ENCODE results near the gene UST. TPM values are rescaled to one million over a fixed set of nuclear protein-coding genes. Genes with fewer than 3 reads are reported as not detected.

The UST gene
- total RNA-seq, 1 donor: 36.1 TPM

DNA sequence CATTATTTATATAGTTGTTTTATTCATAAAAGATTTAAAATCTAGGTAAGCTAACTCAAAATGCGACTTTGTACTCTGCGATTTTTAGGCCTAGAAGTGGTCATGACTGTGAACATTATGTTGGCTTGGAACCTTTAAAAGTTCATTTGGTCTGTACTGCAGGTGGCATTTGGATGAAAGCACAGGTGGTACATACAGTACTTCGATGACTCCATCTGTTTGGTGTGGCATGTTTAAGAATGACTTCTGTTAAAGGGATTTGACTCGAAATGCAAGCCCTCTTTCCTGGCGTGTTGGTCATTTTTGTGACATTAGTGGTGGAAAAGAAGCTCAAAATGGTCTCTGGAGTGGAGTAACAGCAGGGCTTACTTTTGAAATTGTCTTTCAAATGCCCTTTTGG, 118.1 kb downstream of the UST start:
- H3K4me3 ChIP-seq (ENCODE audit: low read depth, low read length): no peak overlapping the region
- DNase-seq (ENCODE audit: low read depth): no peak
- TF ChIP-seq, protein P1, sequence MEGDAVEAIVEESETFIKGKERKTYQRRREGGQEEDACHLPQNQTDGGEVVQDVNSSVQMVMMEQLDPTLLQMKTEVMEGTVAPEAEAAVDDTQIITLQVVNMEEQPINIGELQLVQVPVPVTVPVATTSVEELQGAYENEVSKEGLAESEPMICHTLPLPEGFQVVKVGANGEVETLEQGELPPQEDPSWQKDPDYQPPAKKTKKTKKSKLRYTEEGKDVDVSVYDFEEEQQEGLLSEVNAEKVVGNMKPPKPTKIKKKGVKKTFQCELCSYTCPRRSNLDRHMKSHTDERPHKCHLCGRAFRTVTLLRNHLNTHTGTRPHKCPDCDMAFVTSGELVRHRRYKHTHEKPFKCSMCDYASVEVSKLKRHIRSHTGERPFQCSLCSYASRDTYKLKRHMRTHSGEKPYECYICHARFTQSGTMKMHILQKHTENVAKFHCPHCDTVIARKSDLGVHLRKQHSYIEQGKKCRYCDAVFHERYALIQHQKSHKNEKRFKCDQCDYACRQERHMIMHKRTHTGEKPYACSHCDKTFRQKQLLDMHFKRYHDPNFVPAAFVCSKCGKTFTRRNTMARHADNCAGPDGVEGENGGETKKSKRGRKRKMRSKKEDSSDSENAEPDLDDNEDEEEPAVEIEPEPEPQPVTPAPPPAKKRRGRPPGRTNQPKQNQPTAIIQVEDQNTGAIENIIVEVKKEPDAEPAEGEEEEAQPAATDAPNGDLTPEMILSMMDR (IDR thresholded peaks at IDR 0.05; ENCODE audit: insufficient read depth, low read length): no peak

DNA sequence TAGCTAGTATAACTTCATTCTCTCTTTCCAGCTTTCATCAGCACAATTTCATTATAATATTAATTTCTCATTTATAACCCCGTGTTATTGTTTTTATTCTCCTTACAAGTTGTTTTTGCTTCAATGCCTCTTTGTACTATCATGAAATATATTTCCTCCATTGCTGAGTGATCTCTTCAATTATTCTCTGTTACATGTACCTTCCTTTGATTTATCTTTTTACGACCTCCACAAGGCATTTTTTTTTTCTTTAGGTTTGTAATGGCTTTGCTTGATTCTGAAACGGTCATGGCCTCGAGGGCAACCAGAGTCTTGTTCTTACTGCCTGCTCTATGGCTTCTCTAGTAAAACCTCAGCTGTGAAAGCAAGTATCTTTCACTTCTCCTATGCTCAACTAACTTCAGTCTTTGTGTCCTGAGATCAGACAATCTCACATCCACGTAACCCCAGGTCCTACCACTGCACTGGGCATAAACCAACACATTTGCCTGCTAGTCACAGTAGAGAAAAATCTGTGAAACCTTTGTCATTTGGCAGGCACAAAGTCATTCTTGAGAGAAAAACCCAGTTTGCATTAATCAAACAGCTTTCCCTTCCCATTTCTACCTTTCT, 119.9 kb downstream of the UST start:
- no peak for DNase-seq (ENCODE audit: low read depth)
- no peak overlapping the region for H3K4me3 ChIP-seq (ENCODE audit: low read depth, low read length)
- TF ChIP-seq, protein P1 (IDR thresholded peaks at IDR 0.05; ENCODE audit: insufficient read depth, low read length): no peak

DNA sequence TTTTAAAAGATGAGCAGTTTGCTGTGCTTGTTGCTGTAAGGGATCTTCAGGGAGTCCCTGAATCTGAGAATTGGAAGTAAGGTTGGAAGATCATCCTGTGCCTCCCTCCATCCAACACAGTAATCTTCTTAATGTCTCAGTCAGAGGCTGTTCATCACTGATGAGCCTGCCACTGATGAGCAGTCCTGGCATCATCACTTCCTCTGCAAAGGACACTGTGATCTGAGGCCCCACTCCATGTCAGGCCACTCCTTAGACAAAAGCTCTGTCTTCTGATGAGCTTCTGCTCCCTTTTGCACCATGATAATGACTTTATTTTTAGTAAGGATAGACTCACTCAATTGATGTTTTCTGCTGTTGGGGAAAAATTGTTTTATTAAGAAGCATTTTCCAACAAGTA, 121.0 kb downstream of the UST start:
- TF ChIP-seq, protein P1 (IDR thresholded peaks at IDR 0.05; ENCODE audit: insufficient read depth, low read length): no peak
- H3K4me3 ChIP-seq (ENCODE audit: low read depth, low read length): no peak overlapping the region
- DNase-seq (ENCODE audit: low read depth): no peak

DNA sequence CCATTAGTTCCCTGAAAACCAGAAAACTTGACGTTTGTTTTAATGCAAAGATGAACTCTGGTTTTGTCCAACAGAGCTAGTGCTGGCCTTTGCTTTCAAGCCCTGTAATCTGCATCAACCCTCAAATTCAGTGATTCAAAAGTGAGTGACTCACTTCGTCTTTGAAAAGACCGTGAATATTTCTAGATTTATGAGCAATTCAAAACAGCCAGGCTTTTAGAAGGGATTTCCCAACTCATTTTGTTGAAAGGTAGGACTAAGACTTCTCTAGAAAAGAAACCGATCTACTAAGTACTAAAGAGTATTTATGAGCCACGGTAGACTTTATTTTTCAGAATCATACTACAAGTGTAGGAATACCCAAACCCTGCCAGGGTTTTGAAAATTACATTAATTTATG, 121.5 kb downstream of the UST start:
- TF ChIP-seq, protein P1 (IDR thresholded peaks at IDR 0.05; ENCODE audit: insufficient read depth, low read length): no peak
- DNase-seq (ENCODE audit: low read depth): peak; percentile 81
- no peak overlapping the region for H3K4me3 ChIP-seq (ENCODE audit: low read depth, low read length)

DNA sequence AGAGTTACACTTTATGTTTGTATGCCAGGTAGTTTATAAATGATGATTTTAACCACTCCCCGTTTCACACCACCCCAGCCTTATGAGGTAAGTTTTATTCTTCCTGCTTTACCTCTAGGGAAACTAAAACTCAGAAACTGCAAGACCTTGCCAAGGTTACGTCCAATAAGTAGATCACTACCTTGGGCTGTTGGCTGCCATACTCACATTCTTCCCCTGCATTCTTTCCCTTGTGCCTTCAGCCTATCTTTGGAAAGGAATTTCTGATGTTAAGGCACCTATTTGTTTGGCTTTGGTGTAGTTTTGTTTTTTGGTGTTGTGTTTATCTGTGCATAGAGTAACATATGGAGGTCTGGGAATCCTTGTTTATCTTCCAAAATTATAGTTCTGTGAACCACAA, 122.1 kb downstream of the UST start:
- H3K4me3 ChIP-seq (ENCODE audit: low read depth, low read length): no peak overlapping the region
- TF ChIP-seq, protein P1 (IDR thresholded peaks at IDR 0.05; ENCODE audit: insufficient read depth, low read length): no peak
- peak; percentile 39 for DNase-seq (ENCODE audit: low read depth)

DNA sequence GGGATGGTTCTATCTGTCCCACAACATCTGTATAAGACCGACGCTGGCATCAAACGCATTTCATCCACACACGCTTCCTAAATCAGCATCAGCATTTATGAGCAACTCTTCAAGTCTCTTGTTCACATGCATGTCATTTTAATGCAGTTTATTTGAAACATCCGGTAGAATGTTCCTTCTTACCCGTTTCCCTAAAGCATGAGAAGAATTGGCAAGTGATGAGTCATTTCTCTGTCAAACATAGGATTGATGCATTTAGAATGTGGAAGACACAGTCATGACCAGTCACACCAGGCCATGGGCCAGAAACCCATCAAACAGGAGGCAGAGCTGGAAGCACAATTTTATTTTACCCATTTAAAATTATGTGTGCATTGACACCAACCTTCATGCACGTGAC, 122.8 kb downstream of the UST start:
- peak; percentile 72 for DNase-seq (ENCODE audit: low read depth)
- TF ChIP-seq, protein P1 (IDR thresholded peaks at IDR 0.05; ENCODE audit: insufficient read depth, low read length): no peak

DNA sequence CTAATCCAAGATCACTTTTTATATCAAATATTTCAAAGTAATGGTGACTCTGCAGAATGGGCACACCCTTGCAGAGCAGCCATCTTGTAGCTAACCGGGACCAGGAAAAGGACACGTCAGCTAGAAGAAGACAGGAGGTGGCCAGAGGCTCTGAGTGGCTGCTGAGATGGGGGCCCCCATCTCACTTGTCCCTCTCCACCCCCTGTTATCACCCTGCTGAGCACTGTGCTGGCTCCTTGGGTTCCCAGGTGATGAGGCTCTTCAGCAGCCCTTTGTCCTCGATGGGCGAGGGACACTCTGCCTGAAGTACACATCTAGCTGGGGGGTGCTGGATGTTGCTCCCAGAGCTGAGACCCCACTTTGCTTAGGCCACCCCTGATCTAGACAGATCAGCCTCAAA, 126.3 kb downstream of the UST start:
- no peak overlapping the region for H3K4me3 ChIP-seq (ENCODE audit: low read depth, low read length)
- TF ChIP-seq, protein P1 (IDR thresholded peaks at IDR 0.05; ENCODE audit: insufficient read depth, low read length): no peak
- no peak for DNase-seq (ENCODE audit: low read depth)

More for the DNA sequence above, 122.8 kb downstream of the UST start:
- no peak overlapping the region for H3K4me3 ChIP-seq (ENCODE audit: low read depth, low read length)

Data from fibroblast of the aortic adventitia (primary cell).